Parietal lobe (tissue), 1 donor: ENCODE measurements around the gene PSTK. TPM values are rescaled to one million over a fixed set of nuclear protein-coding genes. Genes with fewer than 3 reads are reported as not detected.

ENCODE experiments used
- total RNA-seq: library from RNA; depleted of rRNA; stranded (reverse); fragments of >200 nt; gene quantifications from one replicate; pipeline ENCODE4 v1.2.3, GENCODE V29; 2014

The PSTK gene, protein sequence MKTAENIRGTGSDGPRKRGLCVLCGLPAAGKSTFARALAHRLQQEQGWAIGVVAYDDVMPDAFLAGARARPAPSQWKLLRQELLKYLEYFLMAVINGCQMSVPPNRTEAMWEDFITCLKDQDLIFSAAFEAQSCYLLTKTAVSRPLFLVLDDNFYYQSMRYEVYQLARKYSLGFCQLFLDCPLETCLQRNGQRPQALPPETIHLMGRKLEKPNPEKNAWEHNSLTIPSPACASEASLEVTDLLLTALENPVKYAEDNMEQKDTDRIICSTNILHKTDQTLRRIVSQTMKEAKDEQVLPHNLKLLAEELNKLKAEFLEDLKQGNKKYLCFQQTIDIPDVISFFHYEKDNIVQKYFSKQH
- total RNA-seq = 13.5 TPM

DNA sequence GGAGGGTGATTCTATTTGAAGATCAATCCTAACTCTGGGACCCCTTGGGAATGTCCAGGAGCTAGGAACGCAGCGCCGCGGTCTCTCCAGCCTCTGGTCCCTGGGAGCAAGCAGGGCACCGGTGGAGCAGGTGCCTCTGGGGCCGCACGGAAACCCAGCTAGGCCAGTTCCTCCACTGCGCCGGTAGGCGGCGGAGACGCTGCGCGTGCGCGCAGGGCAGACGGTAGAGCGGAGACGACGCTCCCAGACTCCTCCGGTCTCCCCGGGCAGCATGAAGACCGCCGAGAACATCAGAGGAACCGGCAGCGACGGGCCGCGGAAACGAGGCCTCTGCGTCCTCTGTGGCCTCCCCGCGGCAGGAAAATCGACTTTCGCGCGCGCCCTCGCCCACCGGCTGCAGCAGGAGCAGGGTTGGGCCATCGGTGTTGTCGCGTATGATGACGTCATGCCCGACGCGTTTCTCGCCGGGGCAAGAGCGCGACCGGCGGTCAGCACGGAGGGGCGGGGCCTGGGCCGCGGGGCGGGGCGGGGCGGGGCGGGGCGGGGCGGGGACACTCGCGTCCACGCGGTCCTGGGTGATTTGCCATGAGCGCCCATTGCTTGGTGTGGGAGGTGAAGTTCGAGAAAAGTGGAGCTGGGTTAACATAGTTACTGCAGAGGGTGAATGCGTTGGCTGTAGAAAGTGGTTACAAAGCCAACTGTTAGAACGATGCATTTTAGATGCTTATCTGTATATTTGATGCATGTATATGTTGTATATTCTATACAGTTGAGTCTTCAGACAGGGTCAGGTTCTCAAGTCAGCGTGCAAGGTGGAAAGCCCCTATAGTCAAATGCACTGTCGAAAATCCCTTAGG lies at the start of gene PSTK:
Gene PSTK, plus strand, starts transcription at position 193 of the 857 bp plus-strand sequence. Its CDS starts 79 bp downstream, at position 272.

GRCh38 chr10:122953902-122954730 lies 26.1 kb upstream of the PSTK start, which contains the start of gene C10orf88:
TSS of gene C10orf88 (minus strand) at chr10:122954227. CDS start at chr10:122954178, 49 bp downstream.

GRCh38 chr10:123008355-123009104 lies 28.3 kb downstream of the PSTK start, which contains the start of the genes ACADSB and IKZF5:
TSS of gene ACADSB (plus strand) at chr10:123009006. CDS start at chr10:123009030, 24 bp downstream.
TSS of gene IKZF5 (minus strand) at chr10:123008795. CDS start at chr10:122998625, 10,170 bp downstream.

Other genes starting within 250 kb of the PSTK start
- gene CUZD1, start 134.5 kb upstream of the PSTK start, total RNA-seq = 2.8 TPM
- gene FAM24B, start 100.8 kb upstream of the PSTK start, total RNA-seq = 18.8 TPM
- gene FAM24A, start 69.8 kb upstream of the PSTK start, total RNA-seq = not detected
- gene C10orf88, start 26.2 kb upstream of the PSTK start, total RNA-seq = 25.7 TPM
- 17.2 TPM for gene IKZF5, start 28.4 kb downstream of the PSTK start, total RNA-seq
- 13.1 TPM for gene ACADSB, start 28.6 kb downstream of the PSTK start, total RNA-seq
- gene HMX3, start 155.6 kb downstream of the PSTK start, total RNA-seq = not detected
- gene HMX2, start 167.7 kb downstream of the PSTK start, total RNA-seq = not detected
- gene BUB3, start 174.0 kb downstream of the PSTK start, total RNA-seq = 135 TPM